Endodermal cell (in vitro differentiated cells): Measurements from ENCODE around the gene AKAP13. TPM values are rescaled to one million over a fixed set of nuclear protein-coding genes. Genes with fewer than 3 reads are reported as not detected.

Experiments
- DNase-seq: peaks from one replicate; pipeline ENCODE4 v3.0.0-alpha.2; 2017
- H3K27ac ChIP-seq: 2 replicates; pipeline ENCODE4 v1.5.1; 2013; ENCODE audit warnings: mild to moderate bottlenecking, low read depth, low read length, moderate library complexity
- H3K27me3 ChIP-seq: 2 replicates; pipeline ENCODE4 v1.6.1; 2013; ENCODE audit warnings: mild to moderate bottlenecking, low read length, moderate library complexity; ENCODE audit not compliant: insufficient read depth, control insufficient read depth, poor library complexity, severe bottlenecking
- H3K36me3 ChIP-seq: 2 replicates; pipeline ENCODE4 v1.7.0; 2013; ENCODE audit warnings: mild to moderate bottlenecking, low read length, moderate library complexity; ENCODE audit not compliant: control insufficient read depth, insufficient read depth
- H3K4me1 ChIP-seq: one replicate; pipeline ENCODE4 v1.7.0; 2013; ENCODE audit warnings: low read length; ENCODE audit not compliant: control insufficient read depth, insufficient read depth
- H3K4me3 ChIP-seq: 2 replicates; pipeline ENCODE4 v1.5.1; 2013; ENCODE audit warnings: mild to moderate bottlenecking, low read length, moderate library complexity
- H3K9ac ChIP-seq: 2 replicates; pipeline ENCODE4 v1.6.1; 2013; ENCODE audit warnings: mild to moderate bottlenecking, low read length, moderate library complexity; ENCODE audit not compliant: poor library complexity, severe bottlenecking; ENCODE audit errors: extremely low read depth
- H3K9me3 ChIP-seq: 2 replicates; pipeline ENCODE4 v1.6.1; 2013; ENCODE audit warnings: mild to moderate bottlenecking, low read length, moderate library complexity; ENCODE audit not compliant: control insufficient read depth
- H3K27ac Mint-ChIP-seq: 2 replicates; pipeline ENCODE4 v1.8.0; 2020; ENCODE audit warnings: mixed read lengths
- H3K27me3 Mint-ChIP-seq: 2 replicates; pipeline ENCODE4 v1.8.0; 2021; ENCODE audit warnings: mild to moderate bottlenecking, mixed read lengths; ENCODE audit not compliant: insufficient read depth
- H3K36me3 Mint-ChIP-seq: 2 replicates; pipeline ENCODE4 v1.8.0; 2020; ENCODE audit warnings: low read depth, mixed read lengths
- H3K4me1 Mint-ChIP-seq: 2 replicates; pipeline ENCODE4 v1.8.0; 2020; ENCODE audit warnings: mixed read lengths
- H3K4me3 Mint-ChIP-seq: 2 replicates; pipeline ENCODE4 v1.8.0; 2020; ENCODE audit warnings: mild to moderate bottlenecking, moderate library complexity, mixed read lengths
- H3K9me3 Mint-ChIP-seq: 2 replicates; pipeline ENCODE4 v1.8.0; 2020; ENCODE audit warnings: mild to moderate bottlenecking, mixed read lengths
- CTCF ChIP-seq: fragments of 200-600 bp; sonication (generic); conservative IDR thresholded peaks from 2 replicates; pipeline ENCODE4 v1.5.0; 2021; ENCODE audit warnings: antibody characterized with exemption, mild to moderate bottlenecking
- WGBS, 2 experiments: methylation state at CpG; one replicate each; pipeline versions ENCODE4 v1.1.5 to v1.1.7; 2013; ENCODE audit warnings: missing lambda C conversion rate in 2 of 2, mixed read lengths in 1 of 2; ENCODE audit not compliant: insufficient coverage in 1 of 2, insufficient read length in 1 of 2; 5-methylcytosine and 5-hydroxymethylcytosine counted together
- total RNA-seq, 2 donors: library from RNA; stranded (reverse); fragmentation: NEBNext Ultra II Directional in 1 of 2; extraction: Animal tissue kit (Norgen Biotek cat#: 25700) in 1 of 2; gene quantifications; 2 replicates in 1 of 2; 3 replicates in 1 of 2; pipeline ENCODE4 v1.2.1, GENCODE V29; 2021

The AKAP13 gene
- total RNA-seq, 2 donors from 2014 or later: 115 to 131 TPM

- 79% methylated on average over 3 of the region's 3 CpGs; no CpG with 5 or more reads in 1 of the 2 experiments for WGBS, 2 experiments
- no peak for DNase-seq
- H3K4me3 Mint-ChIP-seq: no peak overlapping the region
These were observed 335.9 kb downstream of the AKAP13 start for GRCh38 chr15:85716261-85716660.

GRCh38 chr15:85717212-85717611 is 336.8 kb downstream of the AKAP13 start:
- WGBS, 2 experiments: 99 to 100% methylated on average over 2 of the region's 2 CpGs
- TF ChIP-seq CTCF: no peak
- Mint-ChIP-seq H3K4me3 (no peak overlapping the region), H3K9me3 (no peaks in the 10 kb centered on the region), H3K27me3 (no peaks in the 10 kb centered on the region), H3K27ac (no peak overlapping the region), H3K36me3 (peaks cover 80% of the 10 kb centered on the region), H3K4me1 (peaks cover 6% of the 10 kb centered on the region)
- Histone ChIP-seq H3K27me3 (no peaks in the 10 kb centered on the region), H3K27ac (no peak overlapping the region), H3K4me1 (no peaks in the 10 kb centered on the region), H3K9me3 (no peaks in the 10 kb centered on the region), H3K36me3 (peaks cover 93% of the 10 kb centered on the region), H3K9ac (no peak overlapping the region), H3K4me3 (no peak overlapping the region)
- DNase-seq: no peak

More at GRCh38 chr15:85716261-85716660, 335.9 kb downstream of the AKAP13 start:
- Histone ChIP-seq H3K9me3 (no peaks in the 10 kb centered on the region), H3K36me3 (peaks cover 93% of the 10 kb centered on the region), H3K4me1 (no peaks in the 10 kb centered on the region), H3K4me3 (no peak overlapping the region), H3K27ac (no peak overlapping the region), H3K9ac (no peak overlapping the region), H3K27me3 (no peaks in the 10 kb centered on the region)
- Mint-ChIP-seq H3K9me3 (no peaks in the 10 kb centered on the region), H3K27ac (no peak overlapping the region), H3K4me1 (peaks cover 6% of the 10 kb centered on the region), H3K36me3 (peaks cover 80% of the 10 kb centered on the region), H3K27me3 (no peaks in the 10 kb centered on the region)
- no peak for TF ChIP-seq CTCF

- Mint-ChIP-seq H3K9me3 (no peaks in the 10 kb centered on the region), H3K36me3 (peaks cover 80% of the 10 kb centered on the region)
These were observed 338.0 kb downstream of the AKAP13 start for GRCh38 chr15:85718271-85718971.

More at GRCh38 chr15:85718271-85718971, 338.0 kb downstream of the AKAP13 start:
- TF ChIP-seq CTCF: no peak
- WGBS, 2 experiments: 94 to 98% methylated on average over 8 to 11 of the region's 12 CpGs
- no peak overlapping the region for H3K9ac ChIP-seq
- Mint-ChIP-seq H3K4me3 (no peak overlapping the region), H3K4me1 (peaks cover 6% of the 10 kb centered on the region), H3K27me3 (no peaks in the 10 kb centered on the region), H3K27ac (no peak overlapping the region)
- H3K36me3 ChIP-seq: peaks cover 95% of the 10 kb centered on the region
- no peak overlapping the region for H3K27ac ChIP-seq
- H3K4me1 ChIP-seq: no peaks in the 10 kb centered on the region
- H3K4me3 ChIP-seq: no peak overlapping the region
- no peaks in the 10 kb centered on the region for H3K9me3 ChIP-seq
- H3K27me3 ChIP-seq: no peaks in the 10 kb centered on the region
- no peak for DNase-seq
